Endothelial cell of umbilical vein (primary cell): ENCODE results near the gene DYNC2H1. TPM values are rescaled to one million over a fixed set of nuclear protein-coding genes. Genes with fewer than 3 reads are reported as not detected.

Source experiments
- BruUV-seq: library from RNA; stranded (reverse); fragments of 400-500 nt; replicated peaks from 2 replicates; lab custom pipeline; 2021; lab: Mats Ljungman, UMichigan
- CTCF ChIA-PET: fragments of 300-600, 350-600 bp; sonication (Branson Sonifier 250); formaldehyde crosslinking; loops from one replicate; lab custom pipeline; 2021; ENCODE audit warnings: antibody characterized with exemption, inconsistent platforms; lab: Charles Lee
- POLR2A ChIA-PET: fragments of 300-600, 350-600 bp; sonication (Branson Sonifier 250); formaldehyde crosslinking; loops from one replicate; lab custom pipeline; 2021; ENCODE audit warnings: antibody characterized with exemption, inconsistent platforms; lab: Charles Lee
- DNase-seq: peaks from one replicate; pipeline ENCODE4 v3.0.0-alpha.2; 2011; ENCODE audit warnings: low read depth, low spot score
- FAIRE-seq: peaks from 2 replicates; lab custom pipeline; 2011; peaks lifted over from hg19 to GRCh38; lab: Jason Lieb, UNC
- H2AFZ ChIP-seq: 2 replicates; pipeline ENCODE4 v1.6.0; 2012; ENCODE audit warnings: low read depth, low read length, control low read depth, inconsistent platforms
- H3K27ac ChIP-seq: 2 replicates; pipeline ENCODE4 v1.5.1; 2011; ENCODE audit warnings: low read depth, mild to moderate bottlenecking, control low read depth, low read length, moderate library complexity; ENCODE audit not compliant: insufficient read depth
- H3K27me3 ChIP-seq, 2 experiments: 2 replicates each; pipeline versions ENCODE4 v1.6.0 to v1.6.1; 2011; ENCODE audit warnings: low read length in 2 of 2, mixed read lengths in 1 of 2; ENCODE audit not compliant: control insufficient read depth in 2 of 2, insufficient read depth in 2 of 2
- H3K36me3 ChIP-seq, 2 experiments: 2 replicates in 1 of 2; 3 replicates in 1 of 2; pipeline ENCODE4 v1.5.1; 2011; ENCODE audit warnings: low read length in 2 of 2, mild to moderate bottlenecking in 1 of 2, moderate library complexity in 1 of 2; ENCODE audit not compliant: control insufficient read depth in 2 of 2, insufficient read depth in 2 of 2; ENCODE audit errors: extremely low read depth in 1 of 2
- H3K4me1 ChIP-seq: 3 replicates; pipeline ENCODE4 v1.5.1; 2011; ENCODE audit warnings: mild to moderate bottlenecking, low read length; ENCODE audit not compliant: control insufficient read depth, insufficient read depth; ENCODE audit errors: extremely low read depth
- H3K4me2 ChIP-seq: 2 replicates; pipeline ENCODE4 v1.6.1; 2011; ENCODE audit warnings: low read length, control low read depth, mixed read lengths; ENCODE audit not compliant: insufficient read depth
- H3K4me3 ChIP-seq, 3 experiments: fragments of 200-600 bp in 1 of 3; sonication (generic), shearing (Covaris generic) in 1 of 3; replicated peaks in 1 of 3; 2 replicates each; pipeline ENCODE4 v1.5.1; 2011 to 2016; ENCODE audit warnings: control low read depth in 3 of 3, low read length in 3 of 3, mild to moderate bottlenecking in 2 of 3, inconsistent platforms in 1 of 3, low read depth in 1 of 3, moderate library complexity in 1 of 3; ENCODE audit not compliant: insufficient read depth in 1 of 3
- H3K79me2 ChIP-seq: 2 replicates; pipeline ENCODE4 v1.6.0; 2012; ENCODE audit warnings: low read length, inconsistent platforms; ENCODE audit not compliant: control insufficient read depth, insufficient read depth
- H3K9ac ChIP-seq: replicated peaks from 2 replicates; pipeline ENCODE3; 2011; ENCODE audit warnings: low read length, control low read depth; ENCODE audit not compliant: insufficient read depth; ENCODE audit errors: extremely low read depth
- H3K9me1 ChIP-seq: replicated peaks from 3 replicates; pipeline ENCODE4 v1.6.0; 2011; ENCODE audit warnings: mild to moderate bottlenecking, low read length; ENCODE audit not compliant: control insufficient read depth, insufficient read depth; ENCODE audit errors: extremely low read depth
- H3K9me3 ChIP-seq: replicated peaks from 2 replicates; pipeline ENCODE4 v1.5.1; 2012; ENCODE audit warnings: low read length, inconsistent platforms; ENCODE audit not compliant: control insufficient read depth, insufficient read depth
- H4K20me1 ChIP-seq: replicated peaks from 2 replicates; pipeline ENCODE3; 2011; ENCODE audit warnings: mild to moderate bottlenecking, low read length; ENCODE audit not compliant: control insufficient read depth, insufficient read depth; ENCODE audit errors: extremely low read depth
- FOS ChIP-seq: IDR thresholded peaks from 2 replicates; pipeline ENCODE4 v1.6.1; 2011; ENCODE audit warnings: mild to moderate bottlenecking, low read length, moderate library complexity, borderline replicate concordance; ENCODE audit not compliant: insufficient read depth
- GATA2 ChIP-seq: IDR thresholded peaks from 2 replicates; pipeline ENCODE4 v1.7.0; 2011; ENCODE audit warnings: low read depth, mild to moderate bottlenecking, moderate library complexity, mixed read lengths, low read length; ENCODE audit not compliant: insufficient read length, insufficient read depth
- MYC ChIP-seq: IDR thresholded peaks from one replicate; pipeline ENCODE4 v1.6.1; 2011; ENCODE audit warnings: mild to moderate bottlenecking, low read depth, low read length
- POLR2A ChIP-seq: IDR thresholded peaks from 2 replicates; pipeline ENCODE4 v1.6.1; 2012; ENCODE audit warnings: low read depth, mild to moderate bottlenecking, control low read depth, low read length
- POLR2AphosphoS5 ChIP-seq: IDR thresholded peaks from 2 replicates; pipeline ENCODE4 v1.6.1; 2012; ENCODE audit warnings: low read depth, mild to moderate bottlenecking, control low read depth, low read length, moderate library complexity; ENCODE audit not compliant: insufficient read depth
- dilution Hi-C: fragments of 300-500 bp; cut with MboI; formaldehyde crosslinking; loops from one replicate; pipeline ENCODE4 v1.15.0; 2019; ENCODE audit warnings: low sequenced_read_pairs; ENCODE audit not compliant: extremely low pct_ligation_motif_present
- intact Hi-C: fragments of 100-400 bp; cut with micrococcal nuclease; formaldehyde crosslinking; loops from one replicate; pipeline ENCODE4 v1.10.0; 2022
- polyA plus RNA-seq, 4 experiments: library from polyadenylated mRNA; depleted of rRNA in 3 of 4; stranded (reverse) in 3 of 4; unstranded in 1 of 4; fragments of >200 nt; gene quantifications; 2 replicates each; pipeline versions ENCODE4 v1.2.1 to v1.2.3, GENCODE V29; 2011 to 2012; ENCODE audit warnings: missing spikeins in 1 of 4
- total RNA-seq: library from RNA; stranded (reverse); gene quantifications from 2 replicates; pipeline ENCODE4 v1.2.3, GENCODE V29; 2021
- TF ChIP-seq, protein P1 (sequence below): IDR thresholded peaks from 2 replicates; pipeline ENCODE4 v1.6.1; 2011; ENCODE audit not compliant: insufficient read depth, insufficient read length

DYNC2H1 gene
- total and polyA plus RNA-seq, 2 donors (not counting 3 experiments of a cell fraction or from before 2014, with no cell fraction given): 1.9 to 4.2 TPM

DNA sequence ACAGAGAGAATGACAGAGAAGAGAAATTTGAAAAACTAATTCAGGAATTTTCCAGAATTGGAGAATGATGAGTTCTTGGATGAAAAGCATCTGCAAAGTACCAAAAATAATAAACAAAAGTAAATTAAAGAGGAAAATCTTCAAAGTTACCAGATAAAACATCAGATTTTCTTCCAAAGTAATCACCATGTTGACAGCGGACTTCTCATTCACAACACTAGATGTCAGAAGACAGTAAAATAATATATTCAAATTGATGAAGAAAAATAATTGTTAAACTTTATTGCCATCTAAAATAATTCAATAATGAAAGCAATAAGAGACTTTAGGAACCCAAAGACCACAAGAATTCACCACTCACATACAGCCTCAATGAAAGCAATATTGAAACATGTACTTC lies 355.2 kb downstream of the DYNC2H1 start:
- H3K4me1 ChIP-seq: no peaks in the 10 kb centered on the region
- H3K36me3 ChIP-seq: no peaks in the 10 kb centered on the region
- ChIA-PET POLR2A (no interaction called here), CTCF (interaction anchor here (1.2 kb wide), 1 partner anchor 73 kb away, joined by 4 read pairs; no protein-coding TSS in a partner anchor)
- no peaks in the 10 kb centered on the region for H3K79me2 ChIP-seq
- H3K4me3 ChIP-seq: no peak overlapping the region
- no peaks in the 10 kb centered on the region for H3K9me3 ChIP-seq
- no peak overlapping the region for H2AFZ ChIP-seq
- H3K27me3 ChIP-seq: no peaks in the 10 kb centered on the region
- no peak for TF ChIP-seq MYC
- TF ChIP-seq, protein P1, sequence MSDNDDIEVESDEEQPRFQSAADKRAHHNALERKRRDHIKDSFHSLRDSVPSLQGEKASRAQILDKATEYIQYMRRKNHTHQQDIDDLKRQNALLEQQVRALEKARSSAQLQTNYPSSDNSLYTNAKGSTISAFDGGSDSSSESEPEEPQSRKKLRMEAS: no peak
- no TSS peak for BruUV-seq
- no peak overlapping the region for H3K9ac ChIP-seq
- no peak overlapping the region for H3K27ac ChIP-seq
- H3K4me2 ChIP-seq: no peak overlapping the region
- H4K20me1 ChIP-seq: no peaks in the 10 kb centered on the region
- dilution Hi-C loops (no loop called here), intact Hi-C loops (loop anchor here (5.0 kb wide), 1 partner anchor 138 kb away; no protein-coding TSS in a partner anchor)
- DNase-seq: no peak
- no peaks in the 10 kb centered on the region for H3K9me1 ChIP-seq
- FAIRE-seq: no peak

DNA sequence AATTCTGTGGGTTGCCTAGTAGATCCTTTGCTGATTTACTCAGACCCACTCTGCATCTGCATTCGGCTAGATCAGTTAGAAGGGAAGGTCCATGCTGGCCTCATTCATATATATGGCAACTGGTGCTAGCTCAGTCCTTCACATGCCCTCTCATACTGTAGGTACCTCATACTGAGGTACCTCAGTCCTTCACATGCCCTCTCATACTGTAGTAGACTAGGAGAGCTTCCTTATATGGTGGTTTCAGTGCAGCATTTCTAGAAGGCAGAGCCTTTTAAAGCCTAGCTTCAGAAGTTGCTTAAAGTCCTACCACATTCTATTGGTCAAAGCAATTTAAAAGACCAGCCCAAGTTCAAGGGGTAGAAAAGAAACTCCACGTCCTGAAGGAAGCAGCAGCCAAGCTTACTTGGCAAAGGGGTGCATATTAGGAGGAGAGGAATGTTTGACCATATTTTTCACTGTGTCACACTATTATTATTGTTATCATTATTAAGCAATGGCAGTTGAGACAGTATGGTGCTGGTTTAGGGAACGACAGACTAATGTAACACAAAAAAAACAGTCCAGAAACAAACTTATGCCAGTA lies 356.4 kb downstream of the DYNC2H1 start:
- Histone ChIP-seq H4K20me1 (no peaks in the 10 kb centered on the region), H2AFZ (peak overlapping the region; percentile 42), H3K4me1 (no peaks in the 10 kb centered on the region), H3K27me3 (no peaks in the 10 kb centered on the region), H3K79me2 (no peaks in the 10 kb centered on the region), H3K9me1 (no peaks in the 10 kb centered on the region), H3K36me3 (no peaks in the 10 kb centered on the region), H3K9me3 (no peaks in the 10 kb centered on the region), H3K4me2 (no peak overlapping the region), H3K4me3 (no peak overlapping the region), H3K27ac (no peak overlapping the region), H3K9ac (no peak overlapping the region)
- POLR2A ChIA-PET: no interaction called here
- DNase-seq: no peak
- TF ChIP-seq POLR2AphosphoS5 (no peak), POLR2A (no peak), MYC (no peak), GATA2 (no peak), FOS (no peak)
- TF ChIP-seq, protein P1: no peak
- CTCF ChIA-PET: interaction anchor here (1.2 kb wide), 1 partner anchor 72 kb away, joined by 4 read pairs; no protein-coding TSS in a partner anchor
- dilution Hi-C loops: no loop called here
- BruUV-seq: no TSS peak
- intact Hi-C loops: no loop called here
- no peak for FAIRE-seq
